ENCODE data around the gene EML3. TPM values are rescaled to one million over a fixed set of nuclear protein-coding genes. Genes with fewer than 3 reads are reported as not detected.
A peak's percentile ranks its signal among the peaks of the same experiment; 100 is the strongest.

The EML3 gene
- 22.2 TPM for polyA plus RNA-seq (2013, experiment 1 of 2)
- 21.7 TPM for polyA plus RNA-seq (2013, experiment 2 of 2)

DNA sequence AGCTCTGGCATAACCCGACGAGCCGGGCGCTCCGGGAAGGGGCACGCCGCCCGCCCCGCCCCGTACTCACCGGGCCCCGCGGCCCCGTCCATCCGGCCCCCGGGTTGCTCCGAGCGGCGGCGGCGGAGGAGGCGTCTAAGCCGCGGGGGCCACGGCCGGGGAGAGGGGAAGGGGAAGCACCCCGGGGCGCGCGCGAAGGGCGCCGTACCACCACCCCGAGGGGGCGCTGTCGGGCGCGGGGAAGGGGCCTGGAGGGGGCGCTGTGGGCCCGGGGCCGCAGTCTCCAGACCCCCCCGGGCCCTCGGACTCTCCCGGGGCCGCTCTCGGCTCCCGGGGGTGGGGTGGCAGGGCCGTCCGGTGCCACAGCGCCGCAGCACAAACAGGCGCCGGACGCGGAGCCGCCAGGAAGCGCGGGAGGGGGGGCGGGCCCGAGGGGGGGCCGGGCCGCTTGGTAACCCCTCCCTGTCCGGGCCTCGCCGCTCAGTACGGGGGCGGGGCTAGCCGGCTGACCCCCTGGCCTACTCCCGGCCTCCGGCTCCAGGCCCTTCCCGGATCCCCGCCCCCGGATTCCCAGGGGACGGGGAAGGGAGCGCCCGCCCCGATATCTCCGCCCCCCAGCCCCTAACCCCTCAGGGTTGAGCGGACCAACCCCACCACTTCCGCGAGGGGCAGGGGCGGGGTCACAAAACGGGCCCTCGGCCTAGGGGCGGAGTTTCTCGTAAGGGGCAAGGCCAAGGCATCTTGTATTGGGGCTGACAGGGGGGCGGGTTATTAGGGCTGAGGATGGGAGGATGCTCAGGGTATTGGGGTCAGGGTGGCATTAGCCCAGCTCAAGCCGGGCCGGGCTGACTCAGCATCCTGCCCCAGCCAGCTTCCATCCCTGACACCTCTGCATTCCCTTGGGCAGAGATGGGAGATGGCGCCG is at the start of gene EML3, which contains the start of gene ROM1:
EML3 (minus strand) TSS at position 410 of the 925 bp plus-strand sequence; CDS start at position 92, 318 bp downstream.
ROM1 (plus strand) TSS at position 892 of the 925 bp plus-strand sequence; CDS start at position 917, 25 bp downstream.
- WGBS, 2 donors (ENCODE audit: extremely low coverage in 2 of 2, insufficient read length in 2 of 2, insufficient replicate concordance in 1 of 2), result no CpG with 5 or more reads among the region's 91 CpGs
- peak within 1 kb of the TSS; percentile 85 for H3K4ac ChIP-seq (ENCODE audit: low read length)
- peak within 1 kb of the TSS; percentile 30 for H2BK12ac ChIP-seq (ENCODE audit: low read length)
- peak within 1 kb of the TSS; percentile 91 for H2BK15ac ChIP-seq (ENCODE audit: low read length)
- H2AK5ac ChIP-seq (ENCODE audit: low read depth, low read length), result peak within 1 kb of the TSS; percentile 95
- H4K8ac ChIP-seq (ENCODE audit: low read depth, low read length), result no peak within 1 kb of the TSS
- peak within 1 kb of the TSS; percentile 57 to 88 for H3K4me3 ChIP-seq (ENCODE audit: low read length in 2 of 2)
- H2BK120ac ChIP-seq (ENCODE audit: low read depth, low read length), result peak within 1 kb of the TSS; percentile 6
- peak within 1 kb of the TSS; percentile 89 for H2BK5ac ChIP-seq (ENCODE audit: low read length)
- H3K27ac ChIP-seq (replicated peaks; ENCODE audit: low read length), result peak within 1 kb of the TSS; percentile 54
- peaks cover 0 to 2% of the 10 kb centered on the region in 2 donors for H3K9me3 ChIP-seq (replicated peaks in 1 of 2; ENCODE audit: control insufficient read depth in 2 of 2, insufficient read depth in 1 of 2, low read depth in 1 of 2, low read length in 2 of 2)
- H3K9ac ChIP-seq (ENCODE audit: low read depth, low read length, poor library complexity), result peak within 1 kb of the TSS; percentile 89
- H2AFZ ChIP-seq (ENCODE audit: low read length), result peak within 1 kb of the TSS; percentile 89
- H3K23ac ChIP-seq (ENCODE audit: low read depth, low read length, poor library complexity), result peak within 1 kb of the TSS; percentile 87
- DNase-seq (ENCODE audit: low spot score), result peak; percentile 94
- no peaks in the 10 kb centered on the region for H3K27me3 ChIP-seq (ENCODE audit: control insufficient read depth in 3 of 3, insufficient read depth in 3 of 3, low read depth in 1 of 3, low read length in 3 of 3)
- H3K4me1 ChIP-seq (ENCODE audit: control insufficient read depth in 2 of 2, insufficient read depth in 1 of 2, low read depth in 1 of 2, low read length in 2 of 2), result peaks cover 8 to 15% of the 10 kb centered on the region in 2 donors
- peaks cover 3% of the 10 kb centered on the region for H3K79me1 ChIP-seq (ENCODE audit: low read depth, low read length)
- peak within 1 kb of the TSS; percentile 80 for H3K4me2 ChIP-seq (ENCODE audit: insufficient read depth, low read length, poor library complexity, severe bottlenecking)
- H3K18ac ChIP-seq (ENCODE audit: low read length), result peak within 1 kb of the TSS; percentile 94
- H3K36me3 ChIP-seq (replicated peaks in 1 of 2; ENCODE audit: control insufficient read depth in 2 of 2, insufficient read depth in 2 of 2, low read length in 2 of 2), result peaks cover 8 to 34% of the 10 kb centered on the region in 2 donors
- H3K14ac ChIP-seq (ENCODE audit: low read length), result peak within 1 kb of the TSS; percentile 77
- no peak within 1 kb of the TSS for H4K91ac ChIP-seq (ENCODE audit: low read depth, low read length, poor library complexity)

GRCh38 chr11:62656796-62657429 is 44.3 kb upstream of the EML3 start:
- Histone ChIP-seq H3K79me1 (ENCODE audit: low read depth, low read length) (peaks cover 4% of the 10 kb centered on the region), H3K14ac (ENCODE audit: low read length) (no peak overlapping the region), H3K4ac (ENCODE audit: low read length) (no peak overlapping the region), H2AK5ac (ENCODE audit: low read depth, low read length) (no peak overlapping the region), H3K4me3 (ENCODE audit: low read length in 2 of 2) (no peak overlapping the region), H3K9ac (ENCODE audit: low read depth, low read length, poor library complexity) (no peak overlapping the region), H3K4me2 (ENCODE audit: insufficient read depth, low read length, poor library complexity, severe bottlenecking) (no peak overlapping the region), H3K27ac (replicated peaks; ENCODE audit: low read length) (no peak overlapping the region), H3K27me3 (ENCODE audit: control insufficient read depth in 3 of 3, insufficient read depth in 3 of 3, low read depth in 1 of 3, low read length in 3 of 3) (no peaks in the 10 kb centered on the region), H3K18ac (ENCODE audit: low read length) (no peak overlapping the region), H4K91ac (ENCODE audit: low read depth, low read length, poor library complexity) (no peak overlapping the region), H2BK120ac (ENCODE audit: low read depth, low read length) (no peak overlapping the region), H2AFZ (ENCODE audit: low read length) (peak overlapping the region; percentile 57), H2BK5ac (ENCODE audit: low read length) (no peak overlapping the region), H3K4me1 (ENCODE audit: control insufficient read depth in 2 of 2, insufficient read depth in 1 of 2, low read depth in 1 of 2, low read length in 2 of 2) (peaks cover 0 to 2% of the 10 kb centered on the region in 2 donors), H3K36me3 (replicated peaks in 1 of 2; ENCODE audit: control insufficient read depth in 2 of 2, insufficient read depth in 2 of 2, low read length in 2 of 2) (peaks cover 0 to 14% of the 10 kb centered on the region in 2 donors), H2BK12ac (ENCODE audit: low read length) (no peak overlapping the region), H3K23ac (ENCODE audit: low read depth, low read length, poor library complexity) (no peak overlapping the region), H2BK15ac (ENCODE audit: low read length) (no peak overlapping the region), H4K8ac (ENCODE audit: low read depth, low read length) (no peak overlapping the region), H3K9me3 (replicated peaks in 1 of 2; ENCODE audit: control insufficient read depth in 2 of 2, insufficient read depth in 1 of 2, low read depth in 1 of 2, low read length in 2 of 2) (no peaks in the 10 kb centered on the region)
- WGBS, 2 donors (ENCODE audit: extremely low coverage in 2 of 2, insufficient read length in 2 of 2, insufficient replicate concordance in 1 of 2), result no CpG with 5 or more reads among the region's 5 CpGs
- DNase-seq (ENCODE audit: low spot score), result no peak

DNA sequence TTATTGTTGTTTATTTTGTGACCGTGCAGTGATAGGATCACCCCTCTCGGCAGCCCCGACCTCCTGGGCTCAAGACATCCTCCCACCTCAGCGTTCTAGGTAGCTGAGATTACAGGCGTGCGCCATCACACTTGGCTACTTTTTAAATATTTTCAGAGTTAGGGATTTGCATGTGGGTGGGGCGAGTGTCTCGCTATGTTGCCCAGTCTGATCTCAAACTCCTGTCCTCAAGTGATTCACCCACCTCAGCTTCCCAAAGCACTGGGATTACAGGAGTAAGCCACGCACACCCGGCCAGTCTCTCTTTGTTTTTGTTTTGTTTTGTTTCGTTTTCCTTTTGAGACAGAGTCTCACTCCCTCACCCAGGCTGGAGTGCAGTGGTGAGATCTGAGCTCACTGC is 41.7 kb upstream of the EML3 start:
- Histone ChIP-seq H4K91ac (ENCODE audit: low read depth, low read length, poor library complexity) (no peak overlapping the region), H2AK5ac (ENCODE audit: low read depth, low read length) (no peak overlapping the region), H2BK15ac (ENCODE audit: low read length) (no peak overlapping the region), H3K4me3 (ENCODE audit: low read length in 2 of 2) (no peak overlapping the region), H3K79me1 (ENCODE audit: low read depth, low read length) (peaks cover 4% of the 10 kb centered on the region), H3K14ac (ENCODE audit: low read length) (no peak overlapping the region), H3K23ac (ENCODE audit: low read depth, low read length, poor library complexity) (no peak overlapping the region), H3K9me3 (replicated peaks in 1 of 2; ENCODE audit: control insufficient read depth in 2 of 2, insufficient read depth in 1 of 2, low read depth in 1 of 2, low read length in 2 of 2) (no peaks in the 10 kb centered on the region), H2BK120ac (ENCODE audit: low read depth, low read length) (no peak overlapping the region), H3K27me3 (ENCODE audit: control insufficient read depth in 3 of 3, insufficient read depth in 3 of 3, low read depth in 1 of 3, low read length in 3 of 3) (no peaks in the 10 kb centered on the region), H3K9ac (ENCODE audit: low read depth, low read length, poor library complexity) (no peak overlapping the region), H3K4me1 (ENCODE audit: control insufficient read depth in 2 of 2, insufficient read depth in 1 of 2, low read depth in 1 of 2, low read length in 2 of 2) (peaks cover 0 to 4% of the 10 kb centered on the region in 2 donors), H3K4ac (ENCODE audit: low read length) (no peak overlapping the region), H3K18ac (ENCODE audit: low read length) (no peak overlapping the region), H4K8ac (ENCODE audit: low read depth, low read length) (no peak overlapping the region), H3K36me3 (replicated peaks in 1 of 2; ENCODE audit: control insufficient read depth in 2 of 2, insufficient read depth in 2 of 2, low read length in 2 of 2) (peaks cover 4 to 10% of the 10 kb centered on the region in 2 donors), H2BK12ac (ENCODE audit: low read length) (no peak overlapping the region), H3K27ac (replicated peaks; ENCODE audit: low read length) (no peak overlapping the region), H2AFZ (ENCODE audit: low read length) (no peak overlapping the region), H3K4me2 (ENCODE audit: insufficient read depth, low read length, poor library complexity, severe bottlenecking) (no peak overlapping the region), H2BK5ac (ENCODE audit: low read length) (no peak overlapping the region)
- WGBS, 2 donors (ENCODE audit: extremely low coverage in 2 of 2, insufficient read length in 2 of 2, insufficient replicate concordance in 1 of 2), result 100% methylated on average over 1 of the region's 11 CpGs; no CpG with 5 or more reads in 1 of the 2 donors
- DNase-seq (ENCODE audit: low spot score), result no peak

Data from neuronal stem cell (in vitro differentiated cells).